CD4-positive, alpha-beta T cell treated with Interleukin-4 for 1 hour (primary cell): ENCODE results near the gene IGLL1.
"Not testable (repeated sequence)": the region's sequence is repeated elsewhere in the genome, so short reads cannot be mapped to it uniquely, and the experiment has no call there.

Experiments
- DNase-seq, 2 donors: peaks; one replicate each; pipeline ENCODE4 v3.0.0-alpha.2; 2020 to 2022

The IGLL1 gene

GRCh38 chr22:23591201-23591791 is 11.2 kb upstream of the IGLL1 start:
- DNase-seq, result peak; percentile 38 to 57

GRCh38 chr22:23583836-23584235 is 3.7 kb upstream of the IGLL1 start:
- DNase-seq, result no peak

GRCh38 chr22:23583153-23583552 is 3.1 kb upstream of the IGLL1 start:
- no peak for DNase-seq

GRCh38 chr22:23581260-23581650 is 1.2 kb upstream of the IGLL1 start:
- no peak for DNase-seq

GRCh38 chr22:23580576-23581259 is 628 bp upstream of the IGLL1 start:
- no peak for DNase-seq

GRCh38 chr22:23579280-23579679 is 810 bp downstream of the IGLL1 start:
- no peak for DNase-seq

GRCh38 chr22:23578306-23578705 is 1.8 kb downstream of the IGLL1 start:
- no peak for DNase-seq

GRCh38 chr22:23576681-23577080 is 3.4 kb downstream of the IGLL1 start:
- DNase-seq, result no peak

- DNase-seq, result no peak
Measured at GRCh38 chr22:23575601-23576000, 4.5 kb downstream of the IGLL1 start.

- DNase-seq, result no peak
Measured at GRCh38 chr22:23574877-23575276, 5.2 kb downstream of the IGLL1 start.

GRCh38 chr22:23574371-23574811 is 5.7 kb downstream of the IGLL1 start:
- DNase-seq, result no peak

GRCh38 chr22:23573701-23574235 is 6.3 kb downstream of the IGLL1 start:
- DNase-seq, result not testable (repeated sequence)

- not testable (repeated sequence) for DNase-seq
Measured at GRCh38 chr22:23573106-23573505, 7.0 kb downstream of the IGLL1 start.

GRCh38 chr22:23571486-23571885 is 8.6 kb downstream of the IGLL1 start:
- DNase-seq, result no peak

GRCh38 chr22:23570681-23571080 is 9.4 kb downstream of the IGLL1 start:
- no peak for DNase-seq

GRCh38 chr22:23569716-23570115 is 10.4 kb downstream of the IGLL1 start:
- no peak for DNase-seq

- DNase-seq, result no peak
Measured at GRCh38 chr22:23569291-23569690, 10.8 kb downstream of the IGLL1 start.

- DNase-seq, result no peak
Measured at GRCh38 chr22:23566705-23567475, 13.2 kb downstream of the IGLL1 start.

GRCh38 chr22:23565915-23566704 is 14.0 kb downstream of the IGLL1 start:
- no peak for DNase-seq

- no peak for DNase-seq
Measured at GRCh38 chr22:23565305-23565914, 14.7 kb downstream of the IGLL1 start.

GRCh38 chr22:23564276-23564675 is 15.8 kb downstream of the IGLL1 start:
- DNase-seq, result no peak

GRCh38 chr22:23563111-23563510 is 17.0 kb downstream of the IGLL1 start:
- no peak for DNase-seq
